Measurements from ENCODE around the gene PPIL1. TPM values are rescaled to one million over a fixed set of nuclear protein-coding genes. Genes with fewer than 3 reads are reported as not detected.

Gene PPIL1
- polyA plus RNA-seq, 1 donor (not counting 4 experiments of a cell fraction or from before 2014, with no cell fraction given): 45.5 TPM

- FAIRE-seq: no peak
Observed at GRCh38 chr6:36853325-36853724, 21.3 kb downstream of the PPIL1 start.

GRCh38 chr6:36852481-36853147 is 22.0 kb downstream of the PPIL1 start:
- no peak overlapping the region for H2AFZ ChIP-seq (ENCODE audit: control insufficient read depth, low read length)
- dilution Hi-C loops (cut with MboI; ENCODE audit: extremely low pct_ligation_motif_present, low sequenced_read_pairs): no loop called here
- peaks cover 2% of the 10 kb centered on the region for H3K79me2 ChIP-seq (ENCODE audit: control insufficient read depth, insufficient read depth, low read length)
- no peak overlapping the region for H3K27ac ChIP-seq (ENCODE audit: control insufficient read depth, insufficient read depth, low read length)
- H3K4me1 ChIP-seq (ENCODE audit: control insufficient read depth, extremely low read depth, insufficient read depth, low read length): peaks cover 27% of the 10 kb centered on the region
- TF ChIP-seq CTCF (optimal IDR thresholded peaks at IDR 0.05 in 1 of 3, IDR thresholded peaks at IDR 0.05 in 1 of 3, conservative IDR thresholded peaks at IDR 0.05 in 1 of 3; ENCODE audit: extremely low read depth in 1 of 3, insufficient read depth in 2 of 3, low read length in 3 of 3) (peak in 1 of 3 experiments; percentile 16), EZH2 (IDR thresholded peaks at IDR 0.05; ENCODE audit: low read length) (no peak)
- FAIRE-seq: no peak
- DNase-seq (ENCODE audit: low read depth, low spot score): no peak
- no peak overlapping the region for H3K4me3 ChIP-seq (ENCODE audit: control insufficient read depth in 2 of 3, extremely low read depth in 1 of 3, insufficient read depth in 2 of 3, low read depth in 1 of 3, low read length in 3 of 3)
- no peaks in the 10 kb centered on the region for H3K9me1 ChIP-seq (ENCODE audit: control insufficient read depth, extremely low read depth, insufficient read depth, low read length)
- no peak overlapping the region for H3K9ac ChIP-seq (ENCODE audit: control insufficient read depth, extremely low read depth, insufficient read depth, low read length)
- peak overlapping the region; percentile 1 for H3K4me2 ChIP-seq (ENCODE audit: control insufficient read depth, extremely low read depth, insufficient read depth, low read depth, low read length)
- no peaks in the 10 kb centered on the region for H3K9me3 ChIP-seq (ENCODE audit: control insufficient read depth, low read depth, low read length)
- peaks cover 7 to 14% of the 10 kb centered on the region in 2 experiments for H3K36me3 ChIP-seq (ENCODE audit: control insufficient read depth in 2 of 2, extremely low read depth in 1 of 2, insufficient read depth in 2 of 2, low read length in 2 of 2)
- no peaks in the 10 kb centered on the region for H3K27me3 ChIP-seq (ENCODE audit: control insufficient read depth, extremely low read depth, insufficient read depth, low read length)
- no peaks in the 10 kb centered on the region for H4K20me1 ChIP-seq (ENCODE audit: control insufficient read depth, extremely low read depth, insufficient read depth, low read length)

More at GRCh38 chr6:36853325-36853724, 21.3 kb downstream of the PPIL1 start:
- H4K20me1 ChIP-seq (ENCODE audit: control insufficient read depth, extremely low read depth, insufficient read depth, low read length): no peaks in the 10 kb centered on the region
- no peak for TF ChIP-seq EZH2 (IDR thresholded peaks at IDR 0.05; ENCODE audit: low read length)
- TF ChIP-seq CTCF (optimal IDR thresholded peaks at IDR 0.05 in 1 of 3, IDR thresholded peaks at IDR 0.05 in 1 of 3, conservative IDR thresholded peaks at IDR 0.05 in 1 of 3; ENCODE audit: extremely low read depth in 1 of 3, insufficient read depth in 2 of 3, low read length in 3 of 3): no peak
- no peaks in the 10 kb centered on the region for H3K9me3 ChIP-seq (ENCODE audit: control insufficient read depth, low read depth, low read length)
- H3K36me3 ChIP-seq (ENCODE audit: control insufficient read depth in 2 of 2, extremely low read depth in 1 of 2, insufficient read depth in 2 of 2, low read length in 2 of 2): peaks cover 7 to 16% of the 10 kb centered on the region in 2 experiments
- H3K9ac ChIP-seq (ENCODE audit: control insufficient read depth, extremely low read depth, insufficient read depth, low read length): no peak overlapping the region
- H3K27ac ChIP-seq (ENCODE audit: control insufficient read depth, insufficient read depth, low read length): no peak overlapping the region
- H3K4me3 ChIP-seq (ENCODE audit: control insufficient read depth in 2 of 3, extremely low read depth in 1 of 3, insufficient read depth in 2 of 3, low read depth in 1 of 3, low read length in 3 of 3): no peak overlapping the region
- no peaks in the 10 kb centered on the region for H3K9me1 ChIP-seq (ENCODE audit: control insufficient read depth, extremely low read depth, insufficient read depth, low read length)
- H3K4me2 ChIP-seq (ENCODE audit: control insufficient read depth, extremely low read depth, insufficient read depth, low read depth, low read length): no peak overlapping the region
- DNase-seq (ENCODE audit: low read depth, low spot score): no peak
- H3K27me3 ChIP-seq (ENCODE audit: control insufficient read depth, extremely low read depth, insufficient read depth, low read length): no peaks in the 10 kb centered on the region
- no peak overlapping the region for H2AFZ ChIP-seq (ENCODE audit: control insufficient read depth, low read length)
- dilution Hi-C loops (cut with MboI; ENCODE audit: extremely low pct_ligation_motif_present, low sequenced_read_pairs): no loop called here
- peaks cover 5% of the 10 kb centered on the region for H3K79me2 ChIP-seq (ENCODE audit: control insufficient read depth, insufficient read depth, low read length)
- H3K4me1 ChIP-seq (ENCODE audit: control insufficient read depth, extremely low read depth, insufficient read depth, low read length): peaks cover 25% of the 10 kb centered on the region

All from keratinocyte (primary cell).